ENCODE data around the gene C1orf52. TPM values are rescaled to one million over a fixed set of nuclear protein-coding genes. Genes with fewer than 3 reads are reported as not detected.
A peak's percentile ranks its signal among the peaks of the same experiment; 100 is the strongest.

C1orf52 gene
- total and polyA plus RNA-seq, 2 of the 13 experiments (the other 11 are each of a cell fraction or from before 2014, with no cell fraction given) = 19.4 to 27.4 TPM

- TF ChIP-seq ZNF18 (CRISPR knock-in tag; IDR thresholded peaks at IDR 0.05; ENCODE audit: insufficient replicate concordance) = no peak
- TF ChIP-seq NR3C1 (CRISPR knock-in tag; IDR thresholded peaks at IDR 0.05) = no peak
- TF ChIP-seq ZNF468 (CRISPR knock-in tag; IDR thresholded peaks at IDR 0.05) = no peak
- peak; percentile 35; the same call in 1 of the 2 replicates for TF ChIP-seq ISL2 (CRISPR knock-in tag; IDR thresholded peaks at IDR 0.05)
- peak; percentile 67; the same call in 1 of the 2 replicates for TF ChIP-seq ZBTB10 (CRISPR knock-in tag; IDR thresholded peaks at IDR 0.05; ENCODE audit: borderline replicate concordance)
- TF ChIP-seq ZNF326 (CRISPR knock-in tag; IDR thresholded peaks at IDR 0.05; ENCODE audit: borderline replicate concordance) = no peak
- TF ChIP-seq KLF9 (CRISPR knock-in tag; IDR thresholded peaks at IDR 0.05; ENCODE audit: low read depth) = no peak
- TF ChIP-seq ISX (CRISPR knock-in tag; conservative IDR thresholded peaks at IDR 0.05) = no peak
- TF ChIP-seq IRF1 (CRISPR knock-in tag; IDR thresholded peaks at IDR 0.05; ENCODE audit: low read depth) = 0 out of 2 replicates have a peak, but pooled peaks have one; percentile 6
- no peak for TF ChIP-seq EZH2 (conservative IDR thresholded peaks at IDR 0.05; ENCODE audit: low read depth, low read length)
- TF ChIP-seq MAFG (CRISPR knock-in tag; IDR thresholded peaks at IDR 0.05) = no peak
- no peak for TF ChIP-seq KDM4B (CRISPR knock-in tag; IDR thresholded peaks at IDR 0.05)
- no peak; the same call in 1 of the 2 replicates for TF ChIP-seq MTA1 (CRISPR knock-in tag; IDR thresholded peaks at IDR 0.05; ENCODE audit: borderline replicate concordance)
- no peak for TF ChIP-seq SMAD3 (CRISPR knock-in tag; IDR thresholded peaks at IDR 0.05)
- no peak for TF ChIP-seq HNF4A (CRISPR knock-in tag; IDR thresholded peaks at IDR 0.05)
- no peak for TF ChIP-seq ZNF30 (CRISPR knock-in tag; IDR thresholded peaks at IDR 0.05)
- TF ChIP-seq ZNF724P (CRISPR knock-in tag; IDR thresholded peaks at IDR 0.05; ENCODE audit: borderline replicate concordance) = no peak
- TF ChIP-seq HCFC1 (IDR thresholded peaks at IDR 0.05; ENCODE audit: low read depth, low read length) = no peak
- TF ChIP-seq DMTF1 (CRISPR knock-in tag; IDR thresholded peaks at IDR 0.05) = no peak
- TF ChIP-seq ZNF772 (CRISPR knock-in tag; IDR thresholded peaks at IDR 0.05) = peak; percentile 41; the same call in 1 of the 2 replicates
Observed at GRCh38 chr1:85201340-85202091, 57.9 kb downstream of the C1orf52 start (continued).

Measured in HepG2 (cell line).